Keratinocyte (primary cell): Measurements from ENCODE around the gene LPIN1. TPM values are rescaled to one million over a fixed set of nuclear protein-coding genes. Genes with fewer than 3 reads are reported as not detected.

Source experiments
- DNase-seq: peaks from one replicate; pipeline ENCODE4 v3.0.0-alpha.2; 2011; ENCODE audit warnings: low read depth, missing footprints, low spot score
- FAIRE-seq: peaks from 2 replicates; lab custom pipeline; 2011; peaks lifted over from hg19 to GRCh38; lab: Jason Lieb, UNC
- H2AFZ ChIP-seq: 2 replicates; pipeline ENCODE4 v1.6.0; 2012; ENCODE audit warnings: low read length, control low read depth, inconsistent platforms; ENCODE audit not compliant: control insufficient read depth
- H3K27ac ChIP-seq: 2 replicates; pipeline ENCODE4 v1.5.1; 2011; ENCODE audit warnings: low read length; ENCODE audit not compliant: control insufficient read depth, insufficient read depth
- H3K27me3 ChIP-seq: 3 replicates; pipeline ENCODE4 v1.6.0; 2011; ENCODE audit warnings: low read length; ENCODE audit not compliant: control insufficient read depth, insufficient read depth; ENCODE audit errors: extremely low read depth
- H3K36me3 ChIP-seq, 2 experiments: 2 replicates in 1 of 2; 3 replicates in 1 of 2; pipeline ENCODE4 v1.5.1; 2011; ENCODE audit warnings: low read length in 2 of 2, mild to moderate bottlenecking in 1 of 2; ENCODE audit not compliant: control insufficient read depth in 2 of 2, insufficient read depth in 2 of 2; ENCODE audit errors: extremely low read depth in 1 of 2
- H3K4me1 ChIP-seq: 3 replicates; pipeline ENCODE4 v1.5.1; 2011; ENCODE audit warnings: low read length; ENCODE audit not compliant: control insufficient read depth, insufficient read depth; ENCODE audit errors: extremely low read depth
- H3K4me2 ChIP-seq: 3 replicates; pipeline ENCODE4 v1.6.0; 2011; ENCODE audit warnings: low read depth, low read length; ENCODE audit not compliant: control insufficient read depth, insufficient read depth; ENCODE audit errors: extremely low read depth
- H3K4me3 ChIP-seq, 3 experiments: fragments of 200-600 bp in 1 of 3; sonication (generic) in 1 of 3; 2 replicates in 2 of 3; 3 replicates in 1 of 3; pipeline ENCODE4 v1.5.1; 2011 to 2016; ENCODE audit warnings: low read length in 3 of 3, mild to moderate bottlenecking in 3 of 3, control low read depth in 2 of 3, inconsistent platforms in 1 of 3, low read depth in 1 of 3, mixed read lengths in 1 of 3, mixed run types in 1 of 3, moderate library complexity in 1 of 3; ENCODE audit not compliant: control insufficient read depth in 2 of 3, insufficient read depth in 2 of 3; ENCODE audit errors: extremely low read depth in 1 of 3
- H3K79me2 ChIP-seq: 2 replicates; pipeline ENCODE4 v1.6.0; 2012; ENCODE audit warnings: low read length; ENCODE audit not compliant: control insufficient read depth, insufficient read depth
- H3K9ac ChIP-seq: 3 replicates; pipeline ENCODE4 v1.6.0; 2011; ENCODE audit warnings: low read length; ENCODE audit not compliant: control insufficient read depth, insufficient read depth; ENCODE audit errors: extremely low read depth
- H3K9me1 ChIP-seq: 3 replicates; pipeline ENCODE4 v1.6.0; 2011; ENCODE audit warnings: low read length; ENCODE audit not compliant: control insufficient read depth, insufficient read depth; ENCODE audit errors: extremely low read depth
- H3K9me3 ChIP-seq: 2 replicates; pipeline ENCODE4 v1.5.1; 2012; ENCODE audit warnings: low read depth, low read length; ENCODE audit not compliant: control insufficient read depth
- H4K20me1 ChIP-seq: 3 replicates; pipeline ENCODE4 v1.6.0; 2011; ENCODE audit warnings: low read length; ENCODE audit not compliant: control insufficient read depth, insufficient read depth; ENCODE audit errors: extremely low read depth
- CTCF ChIP-seq, 3 experiments: IDR thresholded peaks in 1 of 3; conservative IDR thresholded peaks in 1 of 3; optimal IDR thresholded peaks in 1 of 3; 2 replicates in 2 of 3; 3 replicates in 1 of 3; pipeline versions ENCODE3 to v1.5.1; 2011; ENCODE audit warnings: low read length in 3 of 3, mild to moderate bottlenecking in 3 of 3, moderate library complexity in 2 of 3, control low read depth in 1 of 3, inconsistent platforms in 1 of 3; ENCODE audit not compliant: insufficient read depth in 2 of 3; ENCODE audit errors: extremely low read depth in 1 of 3
- EZH2 ChIP-seq: IDR thresholded peaks from one replicate; pipeline ENCODE4 v1.6.1; 2012; ENCODE audit warnings: inconsistent platforms, mild to moderate bottlenecking, low read length, moderate library complexity
- dilution Hi-C: fragments of 300-500 bp; cut with MboI; formaldehyde crosslinking; loops from one replicate; pipeline ENCODE4 v1.7.0; 2020; ENCODE audit warnings: low sequenced_read_pairs; ENCODE audit not compliant: extremely low pct_ligation_motif_present
- polyA plus RNA-seq, 5 experiments: library from polyadenylated mRNA; depleted of rRNA in 3 of 5; stranded (reverse) in 3 of 5; stranded (forward) in 1 of 5; unstranded in 1 of 5; fragments of >200 nt; gene quantifications; 1 replicate in 1 of 5; 2 replicates in 3 of 5; 3 replicates in 1 of 5; pipeline versions ENCODE4 v1.2.1 to v1.2.3, GENCODE V29; 2011 to 2012; ENCODE audit warnings: missing spikeins in 2 of 5, low read depth in 1 of 5, low replicate concordance in 1 of 5

LPIN1 gene
- polyA plus RNA-seq, 1 donor (not counting 4 experiments of a cell fraction or from before 2014, with no cell fraction given) = 79.6 TPM

DNA sequence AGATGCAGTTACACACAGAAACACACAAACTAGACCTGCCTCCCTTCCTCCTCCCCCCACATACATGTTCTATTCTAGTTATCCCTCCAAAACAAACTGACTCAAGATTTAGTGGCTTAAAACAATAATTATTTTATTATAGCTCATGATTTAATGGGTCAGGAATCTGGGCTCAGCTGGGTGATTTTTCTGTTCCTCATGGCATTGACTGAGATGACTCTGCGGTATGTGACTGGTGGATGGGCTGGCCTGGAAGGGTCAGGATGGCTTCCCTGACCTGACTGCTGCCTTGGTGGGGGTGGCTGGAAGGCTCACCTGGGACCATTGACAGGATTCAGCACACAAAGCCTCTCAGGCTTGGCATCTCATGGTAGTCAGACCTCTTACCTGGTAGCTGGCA, 42.7 kb upstream of the LPIN1 start:
- no peaks in the 10 kb centered on the region for H4K20me1 ChIP-seq
- no peak overlapping the region for H3K4me2 ChIP-seq
- H2AFZ ChIP-seq = no peak overlapping the region
- H3K79me2 ChIP-seq = no peaks in the 10 kb centered on the region
- TF ChIP-seq EZH2 (no peak), CTCF (optimal IDR thresholded peaks at IDR 0.05 in 1 of 3, IDR thresholded peaks at IDR 0.05 in 1 of 3, conservative IDR thresholded peaks at IDR 0.05 in 1 of 3; ENCODE audit: extremely low read depth in 1 of 3, insufficient read depth in 2 of 3, low read length in 3 of 3) (no peak)
- FAIRE-seq (no peak), DNase-seq (no peak)
- peaks cover 1% of the 10 kb centered on the region for H3K9me3 ChIP-seq
- no peak overlapping the region for H3K27ac ChIP-seq
- peaks cover 8% of the 10 kb centered on the region for H3K4me1 ChIP-seq
- no peak overlapping the region for H3K4me3 ChIP-seq
- dilution Hi-C loops = no loop called here
- no peak overlapping the region for H3K9ac ChIP-seq
- H3K36me3 ChIP-seq = no peaks in the 10 kb centered on the region
- H3K27me3 ChIP-seq = no peaks in the 10 kb centered on the region
- H3K9me1 ChIP-seq = no peaks in the 10 kb centered on the region

- H3K4me2 ChIP-seq = no peak overlapping the region
- no peaks in the 10 kb centered on the region for H3K27me3 ChIP-seq
- no peaks in the 10 kb centered on the region for H4K20me1 ChIP-seq
- H3K4me1 ChIP-seq = peaks cover 13% of the 10 kb centered on the region
- dilution Hi-C loops = no loop called here
- no peak for TF ChIP-seq EZH2
- TF ChIP-seq CTCF (optimal IDR thresholded peaks at IDR 0.05 in 1 of 3, IDR thresholded peaks at IDR 0.05 in 1 of 3, conservative IDR thresholded peaks at IDR 0.05 in 1 of 3; ENCODE audit: extremely low read depth in 1 of 3, insufficient read depth in 2 of 3, low read length in 3 of 3) = no peak
- no peak overlapping the region for H3K27ac ChIP-seq
- no peak overlapping the region for H3K9ac ChIP-seq
- FAIRE-seq (no peak), DNase-seq (no peak)
- no peaks in the 10 kb centered on the region for H3K9me1 ChIP-seq
- H3K79me2 ChIP-seq = no peaks in the 10 kb centered on the region
- peaks cover 1% of the 10 kb centered on the region for H3K9me3 ChIP-seq
- no peak overlapping the region for H2AFZ ChIP-seq
- no peak overlapping the region for H3K4me3 ChIP-seq
- H3K36me3 ChIP-seq = no peaks in the 10 kb centered on the region
Observed at GRCh38 chr2:11705063-11705462, 41.4 kb upstream of the LPIN1 start.
